ENCODE measurements around the gene COL15A1.

The COL15A1 gene

GRCh38 chr9:99075246-99075912 lies 131.7 kb downstream of the COL15A1 start:
- TF ChIP-seq MYC (IDR thresholded peaks at IDR 0.05; ENCODE audit: low read depth, low read length): no peak
- no peak for TF ChIP-seq MAX (IDR thresholded peaks at IDR 0.05; ENCODE audit: low read depth, low read length)
- TF ChIP-seq POLR2A (IDR thresholded peaks at IDR 0.05; ENCODE audit: extremely low read depth, insufficient read length): no peak
- TF ChIP-seq CTCF (IDR thresholded peaks at IDR 0.05; ENCODE audit: low read depth, low read length): no peak
- DNase-seq (ENCODE audit: low read depth): no peak
- H3K4me3 ChIP-seq (ENCODE audit: low read depth, low read length): no peak overlapping the region

- H3K4me3 ChIP-seq (ENCODE audit: low read depth, low read length): no peak overlapping the region
- TF ChIP-seq CTCF (IDR thresholded peaks at IDR 0.05; ENCODE audit: low read depth, low read length) (no peak), MAX (IDR thresholded peaks at IDR 0.05; ENCODE audit: low read depth, low read length) (no peak), MYC (IDR thresholded peaks at IDR 0.05; ENCODE audit: low read depth, low read length) (no peak), POLR2A (IDR thresholded peaks at IDR 0.05; ENCODE audit: extremely low read depth, insufficient read length) (no peak)
- no peak for DNase-seq (ENCODE audit: low read depth)
Observed at GRCh38 chr9:99076030-99076429, 132.3 kb downstream of the COL15A1 start.

- TF ChIP-seq CTCF (IDR thresholded peaks at IDR 0.05; ENCODE audit: low read depth, low read length): no peak
- TF ChIP-seq MYC (IDR thresholded peaks at IDR 0.05; ENCODE audit: low read depth, low read length): peak; percentile 60
- TF ChIP-seq MAX (IDR thresholded peaks at IDR 0.05; ENCODE audit: low read depth, low read length): peak; percentile 72
- no peak overlapping the region for H3K4me3 ChIP-seq (ENCODE audit: low read depth, low read length)
- DNase-seq (ENCODE audit: low read depth): peak; percentile 50
Observed at GRCh38 chr9:99076483-99077171, 132.9 kb downstream of the COL15A1 start.

GRCh38 chr9:99078717-99079116 lies 135.0 kb downstream of the COL15A1 start:
- DNase-seq (ENCODE audit: low read depth): no peak
- TF ChIP-seq MYC (IDR thresholded peaks at IDR 0.05; ENCODE audit: low read depth, low read length) (no peak), MAX (IDR thresholded peaks at IDR 0.05; ENCODE audit: low read depth, low read length) (no peak), POLR2A (IDR thresholded peaks at IDR 0.05; ENCODE audit: extremely low read depth, insufficient read length) (no peak), CTCF (IDR thresholded peaks at IDR 0.05; ENCODE audit: low read depth, low read length) (no peak)
- H3K4me3 ChIP-seq (ENCODE audit: low read depth, low read length): no peak overlapping the region

GRCh38 chr9:99079542-99079941 lies 135.8 kb downstream of the COL15A1 start:
- no peak for DNase-seq (ENCODE audit: low read depth)
- TF ChIP-seq MYC (IDR thresholded peaks at IDR 0.05; ENCODE audit: low read depth, low read length) (no peak), CTCF (IDR thresholded peaks at IDR 0.05; ENCODE audit: low read depth, low read length) (no peak), POLR2A (IDR thresholded peaks at IDR 0.05; ENCODE audit: extremely low read depth, insufficient read length) (no peak)

More at GRCh38 chr9:99079542-99079941, 135.8 kb downstream of the COL15A1 start:
- no peak overlapping the region for H3K4me3 ChIP-seq (ENCODE audit: low read depth, low read length)
